Heart left ventricle (tissue), 16 donors: Measurements from ENCODE around the gene ATP13A1. TPM values are rescaled to one million over a fixed set of nuclear protein-coding genes. Genes with fewer than 3 reads are reported as not detected.

Experiments used
- ATAC-seq, 4 donors: fragments of 200-7000 bp; cut with Tn5 transposase; one replicate each; pipeline ENCODE4 v1.9.1; 2020 to 2022; ENCODE audit warnings: moderate library complexity in 4 of 4, mild to moderate bottlenecking in 3 of 4, moderate number of reproducible peaks in 1 of 4
- DNase-seq, 5 donors: peaks; one replicate each; pipeline ENCODE4 v3.0.0-alpha.2; 2020
- H3K27ac ChIP-seq, 12 donors: fragments of 200-600 bp; sonication (generic) in 4 of 12; one replicate each; pipeline versions ENCODE4 v1.5.0 to v1.8.0; 2016 to 2022; ENCODE audit warnings: mild to moderate bottlenecking in 2 of 12
- H3K27me3 ChIP-seq, 9 donors: fragments of 200-600 bp; sonication (generic) in 2 of 9; one replicate each; pipeline versions ENCODE4 v1.5.1 to v1.8.0; 2016 to 2022; ENCODE audit warnings: mild to moderate bottlenecking in 3 of 9
- H3K36me3 ChIP-seq, 9 donors: fragments of 200-600 bp; sonication (generic) in 2 of 9; one replicate each; pipeline versions ENCODE4 v1.5.0 to v1.8.0; 2018 to 2022; ENCODE audit warnings: mild to moderate bottlenecking in 2 of 9
- H3K4me1 ChIP-seq, 12 donors: fragments of 200-600 bp; sonication (generic) in 4 of 12; one replicate each; pipeline versions ENCODE4 v1.5.0 to v1.8.0; 2016 to 2022; ENCODE audit warnings: mild to moderate bottlenecking in 3 of 12
- H3K4me3 ChIP-seq, 12 donors: fragments of 200-600 bp; sonication (generic) in 4 of 12; one replicate each; pipeline versions ENCODE4 v1.5.0 to v1.8.0; 2017 to 2022; ENCODE audit warnings: mild to moderate bottlenecking in 9 of 12, moderate library complexity in 4 of 12
- H3K9me3 ChIP-seq, 12 donors: fragments of 200-600 bp; sonication (generic) in 4 of 12; one replicate each; pipeline versions ENCODE4 v1.5.0 to v1.8.0; 2016 to 2022; ENCODE audit warnings: mild to moderate bottlenecking in 1 of 12
- CTCF ChIP-seq, 12 donors: fragments of 200-600 bp; sonication (generic) in 4 of 12; IDR thresholded peaks; one replicate each; pipeline versions ENCODE4 v1.5.0 to v1.8.0; 2018 to 2022; ENCODE audit warnings: antibody characterized with exemption in 12 of 12, mild to moderate bottlenecking in 5 of 12
- POLR2A ChIP-seq, 2 donors: fragments of 450-650 bp; IDR thresholded peaks; one replicate each; pipeline ENCODE4 v1.6.1; 2017; ENCODE audit warnings: antibody characterized with exemption in 2 of 2, mild to moderate bottlenecking in 2 of 2, moderate library complexity in 2 of 2
- WGBS, 4 donors: extraction: QIAGEN DNeasy Blood & Tissue Kit in 2 of 4; methylation state at CpG; one replicate each; pipeline versions ENCODE4 v1.1.5 to v1.1.7; 2013 to 2018; 5-methylcytosine and 5-hydroxymethylcytosine counted together
- intact Hi-C, 10 donors: fragments of 100-400 bp; cut with DNase I; formaldehyde crosslinking; loops; one replicate each; pipeline versions ENCODE4 v1.11.1 to v1.14.2; 2022
- polyA plus RNA-seq, 2 donors: library from polyadenylated mRNA; stranded (reverse); fragments of 200-250 nt; gene quantifications; one replicate each; pipeline ENCODE4 v1.2.3, GENCODE V29; 2013
- total RNA-seq, 9 donors: library from RNA; depleted of rRNA in 2 of 9; stranded (reverse); fragments of >200 nt in 2 of 9; fragmentation: NEBNext Ultra II Directional in 3 of 9; extraction: Animal tissue kit (Norgen Biotek cat#: 25700) in 3 of 9; gene quantifications; one replicate each; pipeline versions ENCODE4 v1.1.0 to v1.2.4, GENCODE V29; 2016 to 2023
- donor health status: ischemic (EF 13 %, LVEDD 7.1; RV severe dilation, severe dysfunction).
- donor health status: healthy with polysubstance abuse.
- donor health status: DM: no; HTN: yes; CAD: no.
- donor health status: DM: no; HTN: no; CAD: no.
- donor health status: ischemic (EF 25% LVEDD 6.9; RV normal size, moderate dysfunction).
- donor health status: ischemic (EF 25% LVEDD 5.7; RV mildly dilated, moderate dysfunction).
- donor health status: healthy.
- donor health status: DM: yes; HTN: yes; CAD: no.
- donor health status: ischemic (EF 35%, LVEDD 5.7; RV mildly dilated, moderate dysfunction).
- donor health status: nonischemic (EF 11% LVEDD 7.7; RV severe dilation, severe dysfunction).
- donor health status: DM: yes; HTN: yes; CAD: no.
- donor health status: PGD.
- donor health status: ischemic (EF 29% LVEDD 5.4; RV normal size, mild dysfunction).
- donor health status: nonischemic (EF 23%, LVEDD 6.1; RV moderate dilation, normal function).

Gene ATP13A1
- total and polyA plus RNA-seq, 11 donors = 15.7 to 65.8 (median 22.0) TPM

GRCh38 chr19:19645233-19645870 lies 18.1 kb downstream of the ATP13A1 start:
- ATAC-seq (no peak), DNase-seq (peak in 1 of 5 donors; percentile 23)
- H3K4me3 ChIP-seq = no peak overlapping the region
- peaks cover 0 to 15% (median 7%) of the 10 kb centered on the region in 12 donors for H3K4me1 ChIP-seq
- intact Hi-C loops = no loop called here
- H3K9me3 ChIP-seq = no peaks in the 10 kb centered on the region
- no peak overlapping the region for H3K27ac ChIP-seq
- peaks cover 3 to 79% (median 57%) of the 10 kb centered on the region in 9 donors for H3K36me3 ChIP-seq
- no peaks in the 10 kb centered on the region for H3K27me3 ChIP-seq
- TF ChIP-seq POLR2A (IDR thresholded peaks at IDR 0.05) (no peak), CTCF (IDR thresholded peaks at IDR 0.05) (no peak)
- WGBS, 4 donors = 92 to 98% (median 94%) methylated on average over 12 to 17 of the region's 17 CpGs

- Histone ChIP-seq H3K4me3 (peak overlapping the region in 11 of 12 donors; percentile 45 to 96 (median 78)), H3K27me3 (no peaks in the 10 kb centered on the region), H3K27ac (peak overlapping the region in 2 of 12 donors; percentile 66 to 96), H3K9me3 (no peaks in the 10 kb centered on the region), H3K36me3 (peaks cover 3 to 73% (median 43%) of the 10 kb centered on the region in 9 donors), H3K4me1 (peaks cover 0 to 15% (median 7%) of the 10 kb centered on the region in 12 donors)
- intact Hi-C loops = loop anchor here in 5 of 10 donors (1.0 to 5.0 kb wide), 3 partner anchors 92 to 112 kb away; no protein-coding TSS in a partner anchor
- WGBS, 4 donors = 22 to 29% (median 28%) methylated on average over 5 of the region's 5 CpGs
- TF ChIP-seq POLR2A (IDR thresholded peaks at IDR 0.05) (no peak), CTCF (IDR thresholded peaks at IDR 0.05) (peak in 5 of 12 donors; percentile 8 to 43 (median 18))
- DNase-seq (no peak), ATAC-seq (no peak)
Measured at GRCh38 chr19:19644054-19644388, 19.5 kb downstream of the ATP13A1 start.

GRCh38 chr19:19643158-19644053 lies 20.1 kb downstream of the ATP13A1 start, which contains the start of gene GMIP:
Gene GMIP (minus strand): TSS chr19:19643657. CDS start chr19:19643529, 128 bp downstream.
- Histone ChIP-seq H3K27me3 (no peaks in the 10 kb centered on the region), H3K4me3 (peak within 1 kb of the TSS; percentile 41 to 96 (median 77)), H3K36me3 (peaks cover 3 to 72% (median 37%) of the 10 kb centered on the region in 9 donors), H3K4me1 (peaks cover 0 to 15% (median 7%) of the 10 kb centered on the region in 12 donors), H3K9me3 (no peaks in the 10 kb centered on the region), H3K27ac (peak within 1 kb of the TSS in 10 of 12 donors; percentile 6 to 96 (median 44))
- DNase-seq (peak; percentile 71 to 91 (median 81)), ATAC-seq (peak; percentile 36 to 85 (median 82))
- intact Hi-C loops = loop anchor here (1.0 to 5.0 kb wide), 5 partner anchors 91 to 111 kb away; no protein-coding TSS in a partner anchor
- 0 to 4% (median 1%) methylated on average over 15 to 50 of the region's 50 CpGs for WGBS, 4 donors
- TF ChIP-seq POLR2A (IDR thresholded peaks at IDR 0.05) = peak in 1 of 2 donors; percentile 51
- TF ChIP-seq CTCF (IDR thresholded peaks at IDR 0.05) = peak; percentile 81 to 93 (median 90)
